Stimulated activated CD8-positive, alpha-beta memory T cell treated with anti-CD3 and anti-CD28 coated beads, Interleukin-15, amount 100 ng/mL, for 4 hours (primary cell): ENCODE results near the gene RSF1.
"Not testable (repeated sequence)": the region's sequence is repeated elsewhere in the genome, so short reads cannot be mapped to it uniquely, and the experiment has no call there.

Experiments
- DNase-seq, 2 donors: peaks; one replicate each; pipeline ENCODE4 v3.0.0-alpha.2; 2020; ENCODE audit warnings: low read depth in 2 of 2

The RSF1 gene, protein sequence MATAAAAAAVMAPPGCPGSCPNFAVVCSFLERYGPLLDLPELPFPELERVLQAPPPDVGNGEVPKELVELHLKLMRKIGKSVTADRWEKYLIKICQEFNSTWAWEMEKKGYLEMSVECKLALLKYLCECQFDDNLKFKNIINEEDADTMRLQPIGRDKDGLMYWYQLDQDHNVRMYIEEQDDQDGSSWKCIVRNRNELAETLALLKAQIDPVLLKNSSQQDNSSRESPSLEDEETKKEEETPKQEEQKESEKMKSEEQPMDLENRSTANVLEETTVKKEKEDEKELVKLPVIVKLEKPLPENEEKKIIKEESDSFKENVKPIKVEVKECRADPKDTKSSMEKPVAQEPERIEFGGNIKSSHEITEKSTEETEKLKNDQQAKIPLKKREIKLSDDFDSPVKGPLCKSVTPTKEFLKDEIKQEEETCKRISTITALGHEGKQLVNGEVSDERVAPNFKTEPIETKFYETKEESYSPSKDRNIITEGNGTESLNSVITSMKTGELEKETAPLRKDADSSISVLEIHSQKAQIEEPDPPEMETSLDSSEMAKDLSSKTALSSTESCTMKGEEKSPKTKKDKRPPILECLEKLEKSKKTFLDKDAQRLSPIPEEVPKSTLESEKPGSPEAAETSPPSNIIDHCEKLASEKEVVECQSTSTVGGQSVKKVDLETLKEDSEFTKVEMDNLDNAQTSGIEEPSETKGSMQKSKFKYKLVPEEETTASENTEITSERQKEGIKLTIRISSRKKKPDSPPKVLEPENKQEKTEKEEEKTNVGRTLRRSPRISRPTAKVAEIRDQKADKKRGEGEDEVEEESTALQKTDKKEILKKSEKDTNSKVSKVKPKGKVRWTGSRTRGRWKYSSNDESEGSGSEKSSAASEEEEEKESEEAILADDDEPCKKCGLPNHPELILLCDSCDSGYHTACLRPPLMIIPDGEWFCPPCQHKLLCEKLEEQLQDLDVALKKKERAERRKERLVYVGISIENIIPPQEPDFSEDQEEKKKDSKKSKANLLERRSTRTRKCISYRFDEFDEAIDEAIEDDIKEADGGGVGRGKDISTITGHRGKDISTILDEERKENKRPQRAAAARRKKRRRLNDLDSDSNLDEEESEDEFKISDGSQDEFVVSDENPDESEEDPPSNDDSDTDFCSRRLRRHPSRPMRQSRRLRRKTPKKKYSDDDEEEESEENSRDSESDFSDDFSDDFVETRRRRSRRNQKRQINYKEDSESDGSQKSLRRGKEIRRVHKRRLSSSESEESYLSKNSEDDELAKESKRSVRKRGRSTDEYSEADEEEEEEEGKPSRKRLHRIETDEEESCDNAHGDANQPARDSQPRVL (N-terminal part only)

DNA sequence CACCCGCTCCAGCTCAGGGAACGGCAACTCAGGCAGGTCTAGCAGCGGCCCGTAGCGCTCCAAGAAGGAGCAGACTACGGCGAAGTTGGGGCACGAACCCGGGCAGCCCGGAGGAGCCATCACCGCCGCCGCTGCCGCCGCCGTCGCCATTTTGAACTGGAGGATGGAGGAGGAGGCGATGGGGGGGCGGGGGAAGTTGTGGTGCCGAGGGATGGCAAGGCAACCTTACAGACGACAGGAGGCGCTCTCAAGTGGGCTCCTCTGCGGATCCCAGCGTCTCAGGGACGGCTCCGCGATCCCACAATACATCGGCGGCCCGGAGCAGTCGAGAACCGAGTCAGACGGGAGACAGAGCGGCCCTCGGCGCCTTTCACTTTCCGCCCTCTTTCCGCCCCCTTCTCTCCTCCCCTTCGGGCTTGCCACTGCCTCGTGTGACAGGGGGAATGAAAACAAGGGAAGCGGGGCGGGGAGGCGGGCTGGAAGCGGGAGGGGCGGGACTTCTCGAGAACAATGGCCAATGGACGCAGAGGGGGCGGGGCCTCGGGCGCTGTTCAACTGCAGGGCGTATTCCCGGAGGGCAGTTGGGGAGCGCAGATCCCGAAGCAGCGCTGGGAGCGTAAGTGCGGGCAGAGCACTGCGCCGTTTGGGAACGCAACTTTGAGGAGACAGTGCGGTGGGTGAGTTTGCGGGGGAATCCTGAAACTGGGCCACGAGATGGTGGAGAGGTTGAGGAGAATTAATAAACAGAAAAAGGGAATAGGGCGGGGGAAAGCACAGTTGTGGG, at the start of gene RSF1, which contains the start of gene AAMDC:
Gene RSF1, minus strand, starts transcription at position 158 of the 784 bp plus-strand sequence. Its CDS starts 8 bp downstream, at position 150.
Gene AAMDC, plus strand, starts transcription at position 580 of the 784 bp plus-strand sequence. CDS start 21,353 bp downstream, outside the sequence.
- peak; percentile 93 for DNase-seq

DNA sequence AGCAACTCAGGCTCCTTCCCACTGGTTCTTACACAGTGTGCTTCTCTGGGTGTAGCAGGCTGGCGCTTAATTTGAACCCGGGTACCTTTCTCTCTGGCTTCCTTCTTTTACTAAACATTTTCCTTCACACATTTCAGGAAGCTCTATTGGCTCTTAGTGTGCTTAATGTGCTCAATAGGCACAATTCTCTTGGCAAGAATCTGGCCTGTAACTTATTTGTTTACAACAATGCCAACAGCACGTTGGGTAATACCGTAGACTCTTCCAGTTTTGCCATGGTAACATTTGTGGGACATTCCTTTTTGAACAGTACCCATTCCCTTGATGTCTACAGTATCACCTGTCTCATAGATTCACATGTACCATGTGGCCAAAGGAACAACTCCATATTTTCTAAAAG, 48.2 kb upstream of the RSF1 start:
- DNase-seq, result no peak

DNA sequence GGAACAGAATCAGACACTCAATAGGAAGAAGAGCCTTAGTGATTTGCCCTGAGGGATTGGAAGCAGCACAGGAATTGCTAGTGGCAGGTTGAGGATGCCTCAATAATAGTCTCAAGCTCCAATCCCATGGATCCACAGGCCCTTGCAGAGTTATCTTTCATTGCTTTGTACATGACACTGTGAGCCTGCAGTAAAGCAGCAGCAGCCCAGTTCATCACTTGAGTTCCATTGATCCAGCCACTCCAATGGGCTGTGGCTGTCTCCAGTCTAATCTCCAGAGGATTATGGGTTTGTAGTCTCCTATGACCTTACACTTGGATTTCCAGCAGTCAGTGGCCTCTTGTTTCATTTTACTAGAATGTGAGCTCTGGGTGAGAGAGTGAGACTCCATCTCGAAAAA, 45.8 kb upstream of the RSF1 start:
- no peak for DNase-seq

DNA sequence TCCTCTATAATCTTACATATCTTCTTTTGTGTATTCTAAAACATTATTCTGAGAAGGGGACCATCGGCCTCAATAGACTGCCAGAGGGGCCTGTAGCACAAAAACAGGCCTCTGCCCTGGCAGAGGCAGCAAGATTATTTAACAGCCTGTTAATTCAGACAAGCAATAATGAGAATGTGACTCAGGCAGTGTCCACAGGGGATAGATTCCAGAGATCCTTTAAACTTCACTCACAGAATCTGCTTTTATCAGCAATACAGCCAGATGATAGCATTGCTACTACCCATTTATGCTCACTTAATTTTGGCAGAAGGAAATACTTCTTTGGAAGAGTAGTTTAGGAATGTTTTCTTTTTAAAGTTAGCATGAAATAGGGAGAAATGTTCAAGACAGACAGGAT, 45.3 kb upstream of the RSF1 start:
- no peak for DNase-seq

DNA sequence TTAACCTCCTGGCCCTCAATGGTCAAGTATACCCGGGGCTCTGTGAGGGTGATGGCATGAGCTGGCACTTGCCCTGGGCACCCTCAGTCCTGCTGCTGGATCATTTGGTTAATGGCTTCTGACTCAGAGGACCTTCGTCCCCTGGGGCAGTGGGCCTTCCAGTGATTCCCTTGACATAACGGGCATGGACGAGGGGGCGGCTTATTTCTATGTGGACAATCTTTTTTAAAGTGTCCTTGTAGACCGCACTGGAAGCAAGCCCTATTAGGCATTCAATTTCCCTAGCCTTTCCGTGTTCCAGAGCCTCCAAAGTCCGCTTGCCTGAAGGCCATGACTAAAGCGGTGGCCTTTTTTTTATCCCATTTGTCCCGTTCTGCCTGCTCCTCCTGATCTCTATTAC, 40.9 kb upstream of the RSF1 start:
- DNase-seq, result not testable (repeated sequence)

DNA sequence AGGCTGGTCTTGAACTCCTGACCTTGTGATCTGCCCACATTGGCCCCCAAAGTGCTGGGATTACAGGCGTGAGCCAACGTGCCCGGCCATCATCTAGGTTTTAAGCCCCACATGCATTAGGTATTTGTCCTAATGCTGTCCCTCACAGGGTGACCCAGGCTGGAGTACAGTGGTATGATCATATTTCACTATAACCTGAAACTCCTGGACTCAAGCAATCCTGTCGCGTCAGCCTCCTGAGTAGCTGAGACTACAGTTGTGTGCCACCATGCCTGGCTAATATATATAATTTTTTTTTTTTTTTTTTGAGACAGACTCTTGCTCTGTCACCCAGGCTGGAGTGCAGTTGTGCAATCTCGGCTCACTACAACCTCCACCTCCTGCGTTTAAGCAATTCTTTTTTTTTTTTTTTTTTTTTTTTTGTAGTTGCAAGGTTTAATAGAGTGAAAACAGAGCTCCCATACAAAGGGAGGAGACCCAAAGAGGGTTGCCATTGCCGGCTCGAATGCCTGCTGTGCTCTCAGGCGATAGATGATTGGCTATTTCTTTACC, 37.5 kb upstream of the RSF1 start:
- not testable (repeated sequence) for DNase-seq

DNA sequence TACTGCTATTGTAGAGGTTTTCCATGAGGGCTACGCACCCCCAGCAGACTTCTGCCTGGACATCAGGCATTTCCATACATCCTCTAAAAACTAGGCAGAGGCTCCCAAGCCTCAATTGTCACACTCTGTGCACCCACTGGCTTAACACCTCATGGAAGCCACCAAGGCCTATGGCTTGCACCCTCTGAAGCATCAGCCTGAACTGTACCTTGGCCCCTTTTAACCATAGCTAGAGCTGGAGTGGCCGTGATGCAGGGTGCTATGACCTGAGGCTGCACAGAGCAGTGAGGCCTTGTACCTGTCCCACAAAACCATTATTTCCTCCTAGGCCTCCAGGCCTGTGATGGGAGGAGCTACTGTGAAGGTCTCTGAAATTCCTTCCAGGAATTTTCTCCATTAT, 34.3 kb upstream of the RSF1 start:
- DNase-seq, result no peak

DNA sequence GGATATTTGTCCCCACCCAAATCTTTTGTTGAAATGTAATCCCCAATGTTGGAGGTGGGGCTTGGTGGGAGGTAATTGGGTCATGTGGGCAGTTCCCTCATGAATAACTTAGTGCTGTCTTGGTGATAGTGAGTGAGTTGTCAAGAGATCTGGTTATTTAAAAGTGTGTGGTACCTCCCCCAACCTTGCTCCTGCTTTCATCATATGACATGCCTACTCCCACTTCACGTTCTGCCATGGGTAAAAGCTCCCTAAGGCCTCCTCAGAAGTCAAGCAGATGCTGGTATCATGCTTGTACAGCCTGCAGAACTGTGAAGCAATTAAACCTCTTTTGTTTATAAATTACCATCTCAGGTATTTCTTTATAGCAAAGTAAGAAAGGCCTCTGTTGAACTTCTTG, 31.0 kb upstream of the RSF1 start:
- DNase-seq, result no peak

DNA sequence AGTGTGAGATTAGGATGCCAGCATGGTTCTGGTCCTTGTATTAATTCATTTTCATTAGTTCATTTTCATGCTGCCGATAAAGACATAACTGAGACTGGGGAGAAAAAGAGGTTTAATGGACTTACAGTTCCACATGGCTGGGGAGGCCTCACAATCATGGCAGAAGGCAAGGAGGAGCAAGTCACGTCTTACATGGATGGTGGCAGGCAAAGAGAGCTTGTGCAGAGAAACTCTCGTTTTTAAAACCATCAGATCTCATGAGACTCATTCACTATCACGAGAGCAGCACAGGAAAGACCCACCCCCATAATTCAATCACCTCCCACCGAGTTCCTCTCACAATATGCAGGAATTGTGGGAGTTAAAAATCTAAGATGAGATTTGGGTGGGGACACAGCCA, 23.2 kb upstream of the RSF1 start:
- not testable (repeated sequence) for DNase-seq

DNA sequence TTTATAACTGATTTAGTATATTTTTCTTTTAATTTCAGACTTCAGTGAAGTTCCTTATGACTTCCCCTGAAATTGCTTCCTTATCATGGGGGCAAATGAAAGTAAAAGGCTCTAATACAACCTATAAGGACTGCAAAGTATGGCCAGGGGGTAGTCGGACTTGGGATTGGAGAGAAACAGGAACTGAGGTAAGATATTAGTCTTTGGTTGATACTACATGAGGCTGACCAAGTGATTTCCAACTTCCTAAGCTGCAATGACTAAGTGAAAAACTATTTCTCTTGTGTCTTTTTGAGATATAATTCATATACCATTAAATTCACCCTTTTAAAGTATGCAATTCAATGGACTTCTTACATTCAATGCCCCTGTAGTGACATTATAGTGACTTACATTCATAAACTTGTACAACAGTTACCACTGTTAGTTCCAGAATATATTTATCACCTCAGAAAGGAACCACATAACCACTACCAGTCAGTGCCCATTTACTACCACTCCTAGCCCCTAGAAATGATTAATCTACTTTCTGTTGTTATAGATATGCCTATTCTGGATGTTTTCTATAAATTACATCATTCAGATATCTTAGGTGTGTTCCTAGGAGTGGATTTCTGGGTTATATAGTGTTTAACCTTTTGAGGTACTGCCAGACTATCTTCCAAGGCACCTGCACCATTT, 22.1 kb upstream of the RSF1 start:
- DNase-seq, result no peak

DNA sequence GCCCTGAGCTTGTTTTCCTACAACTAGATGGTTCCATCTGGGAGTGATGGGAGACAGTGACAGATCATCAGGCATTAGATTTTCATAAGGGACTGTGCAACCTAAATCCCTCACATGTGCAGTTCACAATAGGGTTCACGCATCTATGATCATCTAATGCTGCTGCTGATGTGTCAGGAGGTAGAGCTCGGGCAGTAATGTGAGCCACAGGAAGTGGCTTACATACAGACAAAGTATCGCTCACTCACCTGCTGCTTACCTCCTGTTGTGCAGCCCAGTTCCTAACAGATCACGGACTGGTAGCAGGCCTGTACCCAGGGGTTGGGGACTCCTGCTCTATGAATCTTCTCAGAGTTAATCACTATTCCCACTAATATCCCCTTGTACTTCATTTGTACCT, 12.8 kb upstream of the RSF1 start:
- DNase-seq, result no peak

DNA sequence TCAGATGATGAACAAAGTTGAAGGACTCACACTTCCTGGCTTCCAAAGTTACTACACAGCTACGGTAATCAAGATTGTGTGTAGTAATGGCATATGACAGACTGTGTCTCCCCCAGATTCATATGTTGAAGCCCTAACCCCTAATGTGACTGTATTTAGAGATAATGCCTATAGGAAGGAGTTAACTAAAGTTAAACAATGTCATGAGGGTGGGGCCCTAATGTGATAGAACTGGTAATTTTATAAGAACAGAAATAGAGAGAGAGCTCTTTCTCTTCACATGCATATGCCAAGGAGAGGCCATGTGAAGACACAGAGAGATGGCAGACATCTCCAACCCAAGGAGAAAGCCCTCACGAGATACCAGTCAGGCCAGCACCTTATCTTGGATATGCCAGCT, 8.4 kb upstream of the RSF1 start:
- no peak for DNase-seq

DNA sequence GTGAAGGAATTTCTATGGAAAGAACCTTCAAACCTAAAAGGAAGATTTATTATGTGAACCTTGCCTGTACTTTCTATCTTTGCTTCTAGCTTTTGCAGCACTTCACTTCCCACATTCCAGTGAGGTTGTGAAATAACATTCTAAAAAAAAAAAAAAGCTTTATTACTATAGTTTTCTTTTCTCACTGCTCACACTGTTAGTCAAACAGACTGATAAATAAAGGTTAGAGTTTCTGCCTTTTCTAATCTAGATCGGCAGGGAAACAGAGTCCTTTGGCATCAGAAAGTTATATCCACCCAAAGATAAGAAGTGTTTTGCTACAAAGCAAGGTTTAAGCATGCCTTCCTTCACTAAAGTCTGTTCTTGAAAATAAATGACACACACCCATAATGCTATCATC, 3.3 kb upstream of the RSF1 start:
- no peak for DNase-seq

DNA sequence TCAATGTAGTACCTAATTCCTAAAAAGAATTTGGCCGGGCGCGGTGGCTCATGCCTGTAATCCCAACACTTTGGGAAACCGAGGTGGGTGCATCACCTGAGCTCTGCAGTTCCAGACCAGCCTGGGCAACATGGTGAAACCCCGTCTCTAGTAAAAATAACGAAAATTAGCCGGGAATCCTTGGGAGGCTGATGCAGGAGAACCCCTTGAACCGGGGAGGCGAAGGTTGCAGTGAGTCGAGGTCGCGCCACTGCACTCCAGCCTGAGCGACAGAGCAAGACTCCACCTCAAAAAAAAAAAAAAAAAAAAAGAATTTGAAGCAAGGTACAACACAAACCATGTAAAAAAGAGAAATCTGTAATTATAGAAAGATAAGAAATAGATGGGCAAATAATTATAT, 1.6 kb upstream of the RSF1 start:
- not testable (repeated sequence) for DNase-seq

DNA sequence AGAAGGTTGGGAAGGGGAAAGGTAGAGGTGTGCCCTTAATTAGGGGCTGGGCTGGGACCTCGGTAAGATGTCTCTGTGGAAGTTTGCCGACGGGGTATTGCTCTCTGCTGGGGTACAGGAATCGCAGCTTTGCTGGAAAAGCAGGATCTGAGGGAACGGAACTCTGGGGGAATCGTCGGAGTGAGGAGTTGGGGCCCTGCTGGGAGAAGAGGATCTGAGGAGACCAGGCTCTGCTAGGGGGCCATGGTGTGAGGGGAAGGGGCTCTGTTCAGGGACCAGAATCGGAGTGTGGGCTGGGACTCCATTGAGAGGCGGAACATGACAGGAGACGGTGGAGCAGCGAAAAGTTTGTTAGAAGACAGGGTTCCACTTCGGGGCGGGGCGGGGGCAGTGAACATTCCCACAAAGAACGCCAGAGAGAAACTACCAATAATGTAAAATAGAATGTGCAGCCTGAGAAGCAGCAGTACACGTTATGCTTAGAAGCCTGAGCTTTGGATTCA, 878 bp upstream of the RSF1 start:
- DNase-seq, result no peak

DNA sequence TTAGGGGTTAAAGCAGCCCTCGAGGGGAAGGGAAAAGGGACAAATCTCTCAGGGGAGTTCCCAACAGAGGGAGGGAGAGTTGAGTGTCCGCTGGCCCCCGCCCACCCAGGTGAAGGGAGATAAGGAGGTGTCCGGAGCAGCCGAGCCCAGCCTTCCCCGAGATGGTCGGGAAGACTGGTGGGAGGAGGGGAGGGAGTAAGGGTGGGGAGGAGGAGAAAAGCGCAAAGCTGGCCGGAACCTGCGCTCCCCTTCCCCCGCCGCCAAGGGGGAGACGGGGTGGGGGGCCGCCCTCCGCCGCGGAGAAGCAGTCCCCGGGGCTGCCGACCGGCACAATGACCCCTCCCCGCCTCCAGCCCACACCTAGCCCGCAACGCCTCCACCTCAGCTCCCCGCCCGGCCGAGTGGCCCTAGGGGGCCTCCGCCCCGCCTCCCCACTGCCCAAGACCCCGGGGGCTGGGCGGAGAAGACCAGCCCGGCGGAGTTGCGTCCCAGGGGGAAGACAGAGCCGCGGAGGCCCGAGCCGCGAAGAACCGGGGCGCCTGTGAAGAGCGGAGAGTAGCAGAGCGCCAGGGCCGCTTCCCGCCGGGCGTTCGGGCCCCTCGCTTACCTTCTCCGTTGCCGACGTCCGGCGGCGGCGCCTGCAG, 479 bp downstream of the RSF1 start:
- DNase-seq, result peak in 1 of 2 donors; percentile 14

DNA sequence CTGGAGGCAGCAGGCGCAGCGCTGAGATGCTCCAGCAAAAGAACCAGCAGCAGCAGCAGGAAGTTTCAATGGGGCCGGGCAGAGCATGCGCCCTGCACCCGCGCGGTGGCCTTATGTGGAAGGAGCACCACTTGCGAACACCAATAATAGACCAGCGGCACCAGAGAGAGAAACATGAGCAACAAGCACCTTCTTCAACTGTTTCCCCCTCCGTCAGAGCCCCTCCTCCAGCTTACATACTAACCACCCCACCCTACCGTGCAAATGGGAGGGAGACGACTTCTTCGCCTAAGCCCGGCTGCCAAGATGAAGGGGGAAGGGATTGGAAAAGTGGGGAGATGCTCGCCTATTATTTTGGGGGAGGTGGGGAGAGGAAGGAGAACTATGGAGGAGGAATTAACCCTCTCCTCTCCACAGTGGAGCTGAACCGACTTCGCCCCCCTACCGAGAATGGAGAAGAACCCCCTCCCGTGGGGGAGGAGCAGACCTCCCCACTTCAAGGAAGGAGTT, 1.1 kb downstream of the RSF1 start:
- peak; percentile 65 to 71 for DNase-seq

DNA sequence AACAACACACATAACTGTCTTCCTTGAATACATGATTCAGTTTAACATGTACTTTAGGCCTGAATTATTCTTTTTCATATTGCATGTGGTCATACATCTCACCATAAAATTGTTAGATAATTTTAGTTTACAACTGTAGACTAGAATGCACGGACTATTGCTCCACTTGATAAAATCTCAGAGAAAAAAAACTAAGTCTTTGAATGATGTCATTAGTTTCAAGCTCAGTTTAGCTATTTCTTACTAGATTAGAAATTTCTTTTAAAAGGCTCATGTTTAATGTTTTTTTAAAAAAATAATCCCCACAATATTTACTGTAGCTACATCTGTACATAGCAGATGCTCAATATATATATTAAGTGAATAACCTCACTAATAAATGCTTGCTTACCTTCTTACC, 5.1 kb downstream of the RSF1 start:
- no peak for DNase-seq

DNA sequence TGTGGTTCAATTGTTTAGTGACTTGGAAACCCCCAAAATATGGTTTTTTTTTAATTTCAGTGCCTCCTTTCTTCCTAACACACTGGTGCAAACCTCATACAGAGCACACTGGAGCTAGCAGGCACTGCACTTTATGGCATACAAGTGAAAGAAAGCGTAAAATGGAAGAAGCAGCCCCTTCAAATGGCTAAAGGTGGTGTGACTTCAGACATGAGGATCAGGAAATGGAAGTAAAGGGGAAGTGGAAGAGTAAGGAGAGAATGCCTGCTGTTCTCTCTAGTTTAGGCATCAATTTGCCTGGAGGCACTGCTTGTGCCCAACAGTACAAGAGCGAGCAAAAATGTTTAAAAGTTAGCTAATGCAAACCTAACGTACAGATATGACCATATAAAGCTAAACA, 5.7 kb downstream of the RSF1 start:
- DNase-seq, result no peak
